Choroid plexus epithelial cell (primary cell): ENCODE results near the gene RPS6KB2.
A peak's percentile ranks its signal among the peaks of the same experiment; 100 is the strongest.
"Not testable (repeated sequence)": the region's sequence is repeated elsewhere in the genome, so short reads cannot be mapped to it uniquely, and the experiment has no call there.

Source experiments
- DNase-seq: peaks from one replicate; pipeline ENCODE4 v3.0.0-alpha.2; 2010; ENCODE audit warnings: low read depth
- H3K4me3 ChIP-seq: 2 replicates; pipeline ENCODE4 v1.5.1; 2011; ENCODE audit warnings: low read depth, mild to moderate bottlenecking, control low read depth, low read length, moderate library complexity
- CTCF ChIP-seq: conservative IDR thresholded peaks from 2 replicates; pipeline ENCODE4 v1.5.1; 2011; ENCODE audit warnings: low read depth, mild to moderate bottlenecking, control low read depth, inconsistent platforms, low read length, moderate library complexity

Gene RPS6KB2

GRCh38 chr11:67468056-67468455 lies 39.8 kb downstream of the RPS6KB2 start:
- TF ChIP-seq CTCF, result no peak
- no peak for DNase-seq
- H3K4me3 ChIP-seq, result peak overlapping the region; percentile 83

- peak overlapping the region; percentile 83 for H3K4me3 ChIP-seq
- no peak for TF ChIP-seq CTCF
- no peak for DNase-seq
Observed at GRCh38 chr11:67468456-67468758, 40.1 kb downstream of the RPS6KB2 start.

- peak; percentile 93 for DNase-seq
- H3K4me3 ChIP-seq, result peak within 1 kb of the TSS; percentile 83
- TF ChIP-seq CTCF, result peak; percentile 38
Observed at GRCh38 chr11:67468759-67469507, 40.6 kb downstream of the RPS6KB2 start, which contains the start of gene TMEM134. TMEM134 (minus strand) TSS chr11:67469251; CDS start chr11:67469192, 59 bp downstream.

GRCh38 chr11:67469508-67469811 lies 41.2 kb downstream of the RPS6KB2 start:
- H3K4me3 ChIP-seq, result peak overlapping the region; percentile 83
- no peak for TF ChIP-seq CTCF
- no peak for DNase-seq

- no peak for DNase-seq
- no peak overlapping the region for H3K4me3 ChIP-seq
- no peak for TF ChIP-seq CTCF
Observed at GRCh38 chr11:67470337-67471002, 42.2 kb downstream of the RPS6KB2 start.

- H3K4me3 ChIP-seq, result no peak overlapping the region
- no peak for DNase-seq
- TF ChIP-seq CTCF, result no peak
Observed at GRCh38 chr11:67472882-67473281, 44.6 kb downstream of the RPS6KB2 start.

- not testable (repeated sequence) for H3K4me3 ChIP-seq, DNase-seq
Observed at GRCh38 chr11:67476692-67477091, 48.4 kb downstream of the RPS6KB2 start.

- DNase-seq, H3K4me3 ChIP-seq: not testable (repeated sequence)
Observed at GRCh38 chr11:67477344-67478050, 49.2 kb downstream of the RPS6KB2 start.
